GM12892 (cell line): Measurements from ENCODE around the gene CLIP1.

Source experiments
- POLR2A ChIP-seq: IDR thresholded peaks from 2 replicates; pipeline ENCODE4 v1.6.1; 2011; ENCODE audit warnings: low read depth, low read length, control low read depth
- POLR2AphosphoS5 ChIP-seq: IDR thresholded peaks from 2 replicates; pipeline ENCODE4 v1.6.1; 2011; ENCODE audit warnings: low read depth, low read length, control low read depth
- TAF1 ChIP-seq: IDR thresholded peaks from 2 replicates; pipeline ENCODE4 v1.6.1; 2011; ENCODE audit warnings: low read depth, mild to moderate bottlenecking, control low read depth, low read length, borderline replicate concordance

DNA sequence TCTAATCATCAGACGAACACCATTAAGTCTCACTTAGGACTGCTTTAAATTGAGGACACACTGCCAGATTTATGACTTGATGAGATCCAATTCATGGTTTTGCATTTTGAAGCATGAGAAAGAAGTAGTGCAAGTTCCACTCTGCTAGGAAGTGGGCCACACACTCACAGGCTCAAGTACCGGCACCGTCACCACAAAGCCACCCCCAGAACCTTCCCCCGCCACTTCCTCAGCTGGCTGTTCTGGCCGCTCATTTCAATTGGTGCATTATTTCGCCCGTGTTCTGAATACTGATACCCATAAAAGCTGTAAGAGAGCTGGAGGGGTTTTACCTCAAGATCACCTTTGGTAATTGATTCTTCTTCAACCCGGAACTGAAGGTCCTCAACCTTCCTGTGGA, 70.1 kb downstream of the CLIP1 start:
- no peak for TF ChIP-seq POLR2AphosphoS5
- TF ChIP-seq POLR2A, result no peak
- no peak for TF ChIP-seq TAF1
